GM10266 (cell line): ENCODE measurements around the gene CASK.

ENCODE experiments used
- DNase-seq: peaks from one replicate; pipeline ENCODE4 v3.0.0; 2012; ENCODE audit errors: extremely low spot score
- CTCF ChIP-seq: IDR thresholded peaks from 2 replicates; pipeline ENCODE4 v1.5.1; 2012; ENCODE audit warnings: mild to moderate bottlenecking, low read depth; ENCODE audit not compliant: control insufficient read depth, insufficient read depth; ENCODE audit errors: missing control alignments

Gene CASK

GRCh38 chrX:41758401-41758800 is 165.0 kb downstream of the CASK start:
- no peak for TF ChIP-seq CTCF
- no peak for DNase-seq

GRCh38 chrX:41750716-41751115 is 172.6 kb downstream of the CASK start:
- no peak for TF ChIP-seq CTCF

GRCh38 chrX:41739871-41740270 is 183.5 kb downstream of the CASK start:
- TF ChIP-seq CTCF, result no peak
- no peak for DNase-seq

More at GRCh38 chrX:41750716-41751115, 172.6 kb downstream of the CASK start:
- no peak for DNase-seq

GRCh38 chrX:41737065-41737464 is 186.3 kb downstream of the CASK start:
- TF ChIP-seq CTCF, result no peak
- DNase-seq, result no peak

GRCh38 chrX:41734530-41734929 is 188.8 kb downstream of the CASK start:
- peak; percentile 19 for TF ChIP-seq CTCF
- no peak for DNase-seq

GRCh38 chrX:41733939-41734338 is 189.4 kb downstream of the CASK start:
- no peak for TF ChIP-seq CTCF
- DNase-seq, result peak; percentile 14

GRCh38 chrX:41732260-41732659 is 191.1 kb downstream of the CASK start:
- no peak for DNase-seq
- no peak for TF ChIP-seq CTCF
